H1 (cell line): Measurements from ENCODE around the gene CFAP92. TPM values are rescaled to one million over a fixed set of nuclear protein-coding genes. Genes with fewer than 3 reads are reported as not detected.

Experiments
- CTCF ChIA-PET: fragments of 300-600 bp; sonication (Branson Sonifier 250); formaldehyde crosslinking; loops from one replicate; lab custom pipeline; 2021; ENCODE audit not compliant: partially characterized antibody; lab: Charles Lee
- POLR2A ChIA-PET: fragments of 300-600 bp; sonication (Branson Sonifier 250); formaldehyde crosslinking; loops from one replicate; lab custom pipeline; 2021; ENCODE audit warnings: inconsistent platforms; ENCODE audit not compliant: partially characterized antibody; lab: Charles Lee
- DNase-seq, 2 experiments: peaks; one replicate each; pipeline versions ENCODE4 v3.0.0 to v3.0.0-alpha.2; 2010 to 2022; ENCODE audit warnings: low spot score in 2 of 2, low read depth in 1 of 2, mixed read lengths in 1 of 2
- FAIRE-seq: peaks from 2 replicates; lab custom pipeline; 2011; peaks lifted over from hg19 to GRCh38; lab: Jason Lieb, UNC
- H2AFZ ChIP-seq: 2 replicates; pipeline ENCODE4 v1.8.1; 2012; ENCODE audit warnings: low read length, inconsistent platforms
- H2AK5ac ChIP-seq: 2 replicates; pipeline ENCODE4 v1.6.1; 2013; ENCODE audit warnings: low read depth, low read length
- H2BK120ac ChIP-seq: replicated peaks from 2 replicates; pipeline ENCODE3; 2013; ENCODE audit warnings: low read depth, low read length, inconsistent platforms
- H2BK12ac ChIP-seq: 2 replicates; pipeline ENCODE4 v1.6.1; 2013; ENCODE audit warnings: low read depth, low read length
- H2BK15ac ChIP-seq: 2 replicates; pipeline ENCODE4 v1.6.1; 2013; ENCODE audit warnings: low read length
- H2BK20ac ChIP-seq: 2 replicates; pipeline ENCODE4 v1.6.1; 2013; ENCODE audit warnings: low read length
- H2BK5ac ChIP-seq: 2 replicates; pipeline ENCODE4 v1.6.1; 2013; ENCODE audit warnings: low read depth, low read length
- H3K14ac ChIP-seq: 2 replicates; pipeline ENCODE4 v1.6.1; 2013; ENCODE audit warnings: inconsistent platforms; ENCODE audit not compliant: insufficient read length
- H3K18ac ChIP-seq: 2 replicates; pipeline ENCODE4 v1.6.1; 2013; ENCODE audit warnings: low read length; ENCODE audit errors: extremely low read depth
- H3K23ac ChIP-seq: 2 replicates; pipeline ENCODE4 v1.6.1; 2013; ENCODE audit warnings: inconsistent platforms; ENCODE audit not compliant: insufficient read length
- H3K23me2 ChIP-seq: 2 replicates; pipeline ENCODE4 v1.6.1; 2013; ENCODE audit warnings: low read depth, low read length
- H3K27ac ChIP-seq: 2 replicates; pipeline ENCODE4 v1.6.1; 2011; ENCODE audit warnings: low read depth, low read length, inconsistent platforms
- H3K27me3 ChIP-seq, 4 experiments: replicated peaks in 1 of 4; 1 replicate in 1 of 4; 2 replicates in 3 of 4; pipeline versions ENCODE4 v1.6.1 to v1.8.1; 2011 to 2013; ENCODE audit warnings: low read length in 3 of 4, mild to moderate bottlenecking in 3 of 4, inconsistent platforms in 2 of 4, mixed read lengths in 2 of 4, moderate library complexity in 1 of 4; ENCODE audit not compliant: control insufficient read depth in 3 of 4, insufficient read depth in 3 of 4; ENCODE audit errors: extremely low read depth in 1 of 4
- H3K36me3 ChIP-seq, 4 experiments: 2 replicates each; pipeline versions ENCODE4 v1.6.1 to v1.8.1; 2011 to 2013; ENCODE audit warnings: mild to moderate bottlenecking in 4 of 4, low read length in 3 of 4, moderate library complexity in 2 of 4, control low read depth in 1 of 4, inconsistent platforms in 1 of 4; ENCODE audit not compliant: insufficient read depth in 4 of 4, control insufficient read depth in 2 of 4
- H3K4ac ChIP-seq: replicated peaks from 2 replicates; pipeline ENCODE3; 2013; ENCODE audit warnings: low read length, low read depth, mixed read lengths, inconsistent platforms; ENCODE audit not compliant: insufficient read length
- H3K4me1 ChIP-seq, 4 experiments: replicated peaks in 1 of 4; 1 replicate in 1 of 4; 2 replicates in 3 of 4; pipeline versions ENCODE4 v1.6.1 to v1.8.1; 2011 to 2013; ENCODE audit warnings: low read length in 3 of 4, inconsistent platforms in 2 of 4, mixed read lengths in 1 of 4; ENCODE audit not compliant: insufficient read depth in 4 of 4, control insufficient read depth in 3 of 4
- H3K4me2 ChIP-seq, 2 experiments: 2 replicates each; pipeline versions ENCODE4 v1.6.1 to v1.8.1; 2011 to 2013; ENCODE audit warnings: low read depth in 2 of 2, low read length in 2 of 2, control low read depth in 1 of 2, inconsistent platforms in 1 of 2, mild to moderate bottlenecking in 1 of 2; ENCODE audit not compliant: insufficient read depth in 1 of 2
- H3K4me3 ChIP-seq, 4 experiments: fragments of 200-600, 300-600 bp in 1 of 4; sonication (generic), shearing (Covaris generic), sonication (Bioruptor Twin) in 1 of 4; 2 replicates each; pipeline versions ENCODE4 v1.5.1 to v1.8.1; 2011 to 2016; ENCODE audit warnings: low read length in 4 of 4, low read depth in 3 of 4, control low read depth in 2 of 4, inconsistent platforms in 2 of 4, mild to moderate bottlenecking in 2 of 4, mixed read lengths in 1 of 4, moderate library complexity in 1 of 4; ENCODE audit not compliant: insufficient read depth in 2 of 4; ENCODE audit errors: extremely low read depth in 1 of 4
- H3K56ac ChIP-seq: replicated peaks from 2 replicates; pipeline ENCODE3; 2013; ENCODE audit warnings: low read depth, mild to moderate bottlenecking, mixed read lengths, low read length, inconsistent platforms; ENCODE audit not compliant: insufficient read length
- H3K79me1 ChIP-seq: 2 replicates; pipeline ENCODE4 v1.6.1; 2013; ENCODE audit warnings: low read depth, low read length, control low read depth
- H3K79me2 ChIP-seq, 2 experiments: 2 replicates each; pipeline versions ENCODE4 v1.6.1 to v1.8.1; 2012 to 2013; ENCODE audit warnings: low read length in 2 of 2, mild to moderate bottlenecking in 2 of 2, inconsistent platforms in 1 of 2; ENCODE audit not compliant: insufficient read depth in 2 of 2, control insufficient read depth in 1 of 2
- H3K9ac ChIP-seq, 4 experiments: replicated peaks in 1 of 4; 1 replicate in 1 of 4; 2 replicates in 3 of 4; pipeline versions ENCODE4 v1.6.1 to v1.8.1; 2011 to 2013; ENCODE audit warnings: low read depth in 3 of 4, low read length in 3 of 4, control low read depth in 2 of 4, mild to moderate bottlenecking in 2 of 4, moderate library complexity in 2 of 4, inconsistent platforms in 1 of 4; ENCODE audit errors: extremely low read depth in 1 of 4
- H3K9me3 ChIP-seq, 2 experiments: 2 replicates each; pipeline versions ENCODE4 v1.6.1 to v1.8.1; 2012 to 2013; ENCODE audit warnings: mild to moderate bottlenecking in 2 of 2, moderate library complexity in 2 of 2, control low read depth in 1 of 2, inconsistent platforms in 1 of 2, low read depth in 1 of 2, low read length in 1 of 2, mixed read lengths in 1 of 2; ENCODE audit not compliant: insufficient read depth in 2 of 2
- H4K20me1 ChIP-seq, 2 experiments: replicated peaks in 1 of 2; 2 replicates each; pipeline versions ENCODE3 to v1.8.1; 2011 to 2013; ENCODE audit warnings: inconsistent platforms in 2 of 2, low read length in 2 of 2, mild to moderate bottlenecking in 1 of 2; ENCODE audit not compliant: insufficient read depth in 2 of 2, control insufficient read depth in 1 of 2
- H4K5ac ChIP-seq: 2 replicates; pipeline ENCODE4 v1.6.1; 2013; ENCODE audit warnings: low read length, low read depth, mixed read lengths, inconsistent platforms; ENCODE audit not compliant: insufficient read length
- H4K8ac ChIP-seq: 2 replicates; pipeline ENCODE4 v1.8.0; 2013; ENCODE audit warnings: mild to moderate bottlenecking, moderate library complexity, low read length, inconsistent platforms; ENCODE audit not compliant: insufficient read depth; ENCODE audit errors: extremely low read depth
- H4K91ac ChIP-seq: replicated peaks from 2 replicates; pipeline ENCODE3; 2013; ENCODE audit warnings: low read length, mixed read lengths, inconsistent platforms; ENCODE audit not compliant: insufficient read length
- CREB1 ChIP-seq: IDR thresholded peaks from 2 replicates; pipeline ENCODE4 v1.6.1; 2012; ENCODE audit warnings: inconsistent platforms
- E2F6 ChIP-seq: IDR thresholded peaks from 2 replicates; pipeline ENCODE4 v1.6.1; 2012; ENCODE audit warnings: inconsistent platforms
- GABPA ChIP-seq: IDR thresholded peaks from 2 replicates; pipeline ENCODE4 v1.6.1; 2011; ENCODE audit warnings: mild to moderate bottlenecking, low read length, moderate library complexity, borderline replicate concordance; ENCODE audit not compliant: insufficient read depth
- HDAC6 ChIP-seq: IDR thresholded peaks from one replicate; pipeline ENCODE4 v1.7.1; 2012; ENCODE audit warnings: low read depth, mild to moderate bottlenecking, inconsistent platforms, low read length, moderate library complexity
- KDM1A ChIP-seq: fragments of 200-600, 300-600 bp; sonication (generic); IDR thresholded peaks from 2 replicates; pipeline ENCODE4 v1.7.1; 2016; ENCODE audit warnings: mild to moderate bottlenecking, low read length, borderline replicate concordance
- KDM4A ChIP-seq: IDR thresholded peaks from one replicate; pipeline ENCODE4 v1.7.1; 2012; ENCODE audit warnings: low read depth, mild to moderate bottlenecking, moderate library complexity, low read length, inconsistent platforms; ENCODE audit not compliant: severe bottlenecking
- KDM5A ChIP-seq: fragments of 200-600 bp; IDR thresholded peaks from 2 replicates; pipeline ENCODE4 v1.7.1; 2012; ENCODE audit warnings: mild to moderate bottlenecking, low read length, inconsistent platforms, mixed read lengths
- NRF1 ChIP-seq: IDR thresholded peaks from 2 replicates; pipeline ENCODE4 v1.6.1; 2011; ENCODE audit warnings: mild to moderate bottlenecking, low read depth, low read length, improper control_type of control experiment
- SP4 ChIP-seq: IDR thresholded peaks from 2 replicates; pipeline ENCODE4 v1.6.1; 2012; ENCODE audit warnings: low read length, inconsistent platforms
- SRF ChIP-seq: IDR thresholded peaks from 2 replicates; pipeline ENCODE4 v1.6.1; 2011; ENCODE audit warnings: mild to moderate bottlenecking, low read depth, low read length, moderate library complexity
- SUZ12 ChIP-seq: fragments of 200-600 bp; sonication (generic); IDR thresholded peaks from 2 replicates; pipeline ENCODE4 v1.6.1; 2012; ENCODE audit warnings: mild to moderate bottlenecking, inconsistent platforms, low read length, moderate library complexity, mixed read lengths
- TEAD4 ChIP-seq: IDR thresholded peaks from 2 replicates; pipeline ENCODE4 v1.6.1; 2012; ENCODE audit warnings: low read depth, low read length, inconsistent platforms, mixed read lengths
- USF2 ChIP-seq: IDR thresholded peaks from 2 replicates; pipeline ENCODE4 v1.6.1; 2011; ENCODE audit warnings: low read length, improper control_type of control experiment
- WGBS, 2 experiments: shearing (Covaris generic) in 1 of 2; methylation state at CpG; one replicate each; pipeline versions ENCODE4 v1.1.6 to v1.1.7; 2013 to 2015; ENCODE audit warnings: low lambda C conversion rate in 2 of 2, mixed read lengths in 2 of 2, inconsistent platforms in 1 of 2, low coverage in 1 of 2, missing lambda C conversion rate in 1 of 2; ENCODE audit not compliant: insufficient replicate concordance in 2 of 2, insufficient coverage in 1 of 2, insufficient read length in 1 of 2; ENCODE audit errors: extremely low coverage in 1 of 2, missing lambda C conversion rate in 1 of 2; 5-methylcytosine and 5-hydroxymethylcytosine counted together
- polyA plus RNA-seq, 7 experiments: library from polyadenylated mRNA; depleted of rRNA in 3 of 7; stranded (reverse) in 5 of 7; unstranded in 2 of 7; fragments of >200 nt in 5 of 7; fragments of 200-250 nt in 2 of 7; gene quantifications; 1 replicate in 5 of 7; 2 replicates in 1 of 7; 4 replicates in 1 of 7; pipeline versions ENCODE4 v1.2.1 to v1.2.3, GENCODE V29; 2011 to 2013; ENCODE audit warnings: missing spikeins in 2 of 7, mixed read lengths in 2 of 7
- total RNA-seq: library from RNA; stranded (reverse); fragmentation: NEBNext Ultra II Directional; extraction: Animal tissue kit (Norgen Biotek cat#: 25700); gene quantifications from 2 replicates; pipeline ENCODE4 v1.2.1, GENCODE V29; 2021

Gene CFAP92
- total and polyA plus RNA-seq, 2 of the 8 experiments (the other 6 are each of a cell fraction or from before 2014, with no cell fraction given) = 0.77 to 2.0 TPM

- H4K5ac ChIP-seq = no peak overlapping the region
- no peak overlapping the region for H3K18ac ChIP-seq
- H2BK15ac ChIP-seq = no peak overlapping the region
- FAIRE-seq (no peak), DNase-seq (no peak)
- no peak overlapping the region for H3K56ac ChIP-seq
- no peak overlapping the region for H4K91ac ChIP-seq
- H3K14ac ChIP-seq = no peak overlapping the region
- peaks cover 2% of the 10 kb centered on the region; the same call in 1 of the 2 replicates for H3K23me2 ChIP-seq
- H3K9me3 ChIP-seq = no peaks in the 10 kb centered on the region
- no peak overlapping the region for H2BK20ac ChIP-seq
- H3K27me3 ChIP-seq = peaks cover 0 to 12% (median 9%) of the 10 kb centered on the region in 4 experiments; a peak in 6 of 7 replicates
- no peak overlapping the region for H3K27ac ChIP-seq
- ChIA-PET POLR2A (interaction anchor here (0.6 kb wide), 1 partner anchor 21 kb away, joined by 3 read pairs; no protein-coding TSS in a partner anchor), CTCF (interaction anchor here (0.6 to 2.7 kb wide), 6 partner anchors 10 to 65 kb away, joined by 3 to 23 read pairs (median 4); no protein-coding TSS in a partner anchor)
- H3K4ac ChIP-seq = no peak overlapping the region
- no peak overlapping the region for H2AK5ac ChIP-seq
- H4K20me1 ChIP-seq = no peaks in the 10 kb centered on the region
- H2BK12ac ChIP-seq = no peak overlapping the region
- no peak overlapping the region for H3K9ac ChIP-seq
- WGBS, 2 experiments = 91% methylated on average over 8 of the region's 8 CpGs; no CpG with 5 or more reads in 1 of the 2 experiments
- H2BK5ac ChIP-seq = no peak overlapping the region
- no peak overlapping the region for H4K8ac ChIP-seq
- H2AFZ ChIP-seq = no peak overlapping the region
- H3K4me3 ChIP-seq = no peak overlapping the region
- H3K23ac ChIP-seq = no peak overlapping the region
- no peaks in the 10 kb centered on the region for H3K79me2 ChIP-seq
- H3K79me1 ChIP-seq = no peaks in the 10 kb centered on the region
- H2BK120ac ChIP-seq = no peak overlapping the region
- no peak overlapping the region for H3K4me2 ChIP-seq
- peaks cover 0 to 8% (median 5%) of the 10 kb centered on the region in 4 experiments; a peak in 6 of 7 replicates for H3K4me1 ChIP-seq
- no peaks in the 10 kb centered on the region for H3K36me3 ChIP-seq
- TF ChIP-seq CREB1 = no peak
- no peak for TF ChIP-seq KDM4A
- TF ChIP-seq TEAD4 = no peak
- no peak for TF ChIP-seq SUZ12
- no peak for TF ChIP-seq HDAC6
- TF ChIP-seq GABPA = no peak
- no peak for TF ChIP-seq KDM1A
- no peak for TF ChIP-seq E2F6
- TF ChIP-seq SP4 = no peak
- no peak for TF ChIP-seq USF2
- TF ChIP-seq KDM5A = no peak
- no peak for TF ChIP-seq NRF1
- no peak for TF ChIP-seq SRF
Observed at GRCh38 chr3:128988286-128988685, 5.6 kb downstream of the CFAP92 start.
